ENCODE results near the gene FAM236A.
"Not testable (repeated sequence)": the region's sequence is repeated elsewhere in the genome, so short reads cannot be mapped to it uniquely, and the experiment has no call there.

The FAM236A gene

GRCh38 chrX:72937906-72938305 lies at the start of gene FAM236A:
Gene FAM236A (plus strand): TSS chrX:72938206. CDS start chrX:72938263, 57 bp downstream.
- in situ Hi-C loops (cut with MboI; ENCODE audit: low sequenced_read_pairs): not testable (repeated sequence)

GRCh38 chrX:72889740-72890139 lies 48.3 kb upstream of the FAM236A start:
- in situ Hi-C loops (cut with MboI; ENCODE audit: low sequenced_read_pairs): not testable (repeated sequence)

- in situ Hi-C loops (cut with MboI; ENCODE audit: low sequenced_read_pairs): not testable (repeated sequence)
These were observed 25.7 kb upstream of the FAM236A start, which contains the start of gene FAM236C for GRCh38 chrX:72912315-72912714. Gene FAM236C (plus strand): TSS chrX:72912615. CDS start chrX:72912715, 100 bp downstream.

- in situ Hi-C loops (cut with MboI; ENCODE audit: low sequenced_read_pairs): not testable (repeated sequence)
These were observed 21.9 kb upstream of the FAM236A start for GRCh38 chrX:72916096-72916495.

GRCh38 chrX:72932283-72932682 lies 5.7 kb upstream of the FAM236A start:
- in situ Hi-C loops (cut with MboI; ENCODE audit: low sequenced_read_pairs): not testable (repeated sequence)

- in situ Hi-C loops (cut with MboI; ENCODE audit: low sequenced_read_pairs): not testable (repeated sequence)
These were observed 1.6 kb upstream of the FAM236A start for GRCh38 chrX:72936455-72936854.

- in situ Hi-C loops (cut with MboI; ENCODE audit: low sequenced_read_pairs): not testable (repeated sequence)
These were observed 1.0 kb upstream of the FAM236A start for GRCh38 chrX:72936882-72937455.

- in situ Hi-C loops (cut with MboI; ENCODE audit: low sequenced_read_pairs): not testable (repeated sequence)
These were observed 4.3 kb downstream of the FAM236A start for GRCh38 chrX:72942272-72942671.

- in situ Hi-C loops (cut with MboI; ENCODE audit: low sequenced_read_pairs): not testable (repeated sequence)
These were observed 5.2 kb downstream of the FAM236A start for GRCh38 chrX:72943035-72943818.

GRCh38 chrX:72943819-72944169 lies 5.8 kb downstream of the FAM236A start, which contains the start of gene DMRTC1:
Gene DMRTC1 (minus strand): TSS chrX:72943837. CDS start chrX:72875694, 68,143 bp downstream.
- in situ Hi-C loops (cut with MboI; ENCODE audit: low sequenced_read_pairs): not testable (repeated sequence)

- in situ Hi-C loops (cut with MboI; ENCODE audit: low sequenced_read_pairs): not testable (repeated sequence)
These were observed 22.0 kb downstream of the FAM236A start for GRCh38 chrX:72959971-72960370.

GRCh38 chrX:72971859-72972258 lies 33.9 kb downstream of the FAM236A start:
- in situ Hi-C loops (cut with MboI; ENCODE audit: low sequenced_read_pairs): not testable (repeated sequence)

- in situ Hi-C loops (cut with MboI; ENCODE audit: low sequenced_read_pairs): not testable (repeated sequence)
These were observed 36.9 kb downstream of the FAM236A start for GRCh38 chrX:72974885-72975284.

- in situ Hi-C loops (cut with MboI; ENCODE audit: low sequenced_read_pairs): not testable (repeated sequence)
These were observed 43.0 kb downstream of the FAM236A start for GRCh38 chrX:72980894-72981469.
